ENCODE measurements around the gene RET. TPM values are rescaled to one million over a fixed set of nuclear protein-coding genes. Genes with fewer than 3 reads are reported as not detected.

RET gene
- 0.23 and 1.0 TPM in 2 replicates for total RNA-seq

DNA sequence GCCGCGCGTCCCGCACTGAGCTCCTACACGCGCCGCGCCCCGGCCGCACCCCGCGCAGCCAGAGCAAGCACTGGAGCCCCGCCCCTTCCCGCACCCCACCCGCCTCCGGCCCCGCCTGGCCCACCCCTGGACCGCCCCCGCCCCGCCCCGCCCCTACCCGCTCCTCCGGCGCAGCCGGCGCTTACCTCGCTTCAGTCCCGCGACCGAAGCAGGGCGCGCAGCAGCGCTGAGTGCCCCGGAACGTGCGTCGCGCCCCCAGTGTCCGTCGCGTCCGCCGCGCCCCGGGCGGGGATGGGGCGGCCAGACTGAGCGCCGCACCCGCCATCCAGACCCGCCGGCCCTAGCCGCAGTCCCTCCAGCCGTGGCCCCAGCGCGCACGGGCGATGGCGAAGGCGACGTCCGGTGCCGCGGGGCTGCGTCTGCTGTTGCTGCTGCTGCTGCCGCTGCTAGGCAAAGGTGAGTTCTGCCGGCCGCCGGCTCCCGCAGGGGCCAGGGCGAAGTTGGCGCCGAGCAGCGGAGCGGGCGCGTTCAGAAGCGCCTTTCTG, at the start of gene RET:
Gene RET (plus strand): TSS at position 194 of the 545 bp plus-strand sequence. CDS start 190 bp downstream, at position 384.

GRCh38 chr10:43138021-43138756, 61.3 kb downstream of the RET start, which contains the start of gene CSGALNACT2:
CSGALNACT2 (plus strand) TSS chr10:43138445; CDS start chr10:43155150, 16,705 bp downstream.

Other genes with a start within 250 kb of the RET start
- 29.1 and 34.5 TPM in 2 replicates for gene CSGALNACT2, start 61.4 kb downstream of the RET start, total RNA-seq
- gene RASGEF1A, start 190.0 kb downstream of the RET start, total RNA-seq, result 0.98 and 1.4 TPM in 2 replicates

Measured in smooth muscle cell of the pulmonary artery (primary cell).